GM21381 (cell line): ENCODE data around the gene SEPTIN8.

Experiments
- ATAC-seq: cut with Tn5 transposase; IDR thresholded peaks from one replicate; pipeline ENCODE4 v1.9.1; 2021; ENCODE audit warnings: mild to moderate bottlenecking, moderate library complexity; ENCODE audit not compliant: unreplicated experiment

The SEPTIN8 gene

DNA sequence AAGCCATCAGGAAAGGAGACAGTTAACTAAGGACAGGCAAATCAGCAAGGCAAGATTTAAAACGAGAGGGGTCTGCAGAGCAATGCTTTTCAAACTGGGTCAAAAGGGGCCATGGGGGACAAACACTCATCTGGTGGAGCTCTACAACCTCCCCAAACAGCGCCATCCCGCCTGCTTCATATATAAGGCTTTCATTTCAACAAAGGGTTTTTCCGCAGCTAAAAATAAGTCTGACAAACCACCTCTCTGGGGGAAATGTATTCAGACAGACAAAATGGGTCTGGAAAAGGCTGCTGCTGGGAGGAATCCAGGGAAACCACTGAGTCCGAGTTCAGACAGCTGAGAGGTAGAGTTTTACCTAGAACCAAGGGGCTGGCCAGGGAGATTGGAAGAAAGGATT, 8.3 kb upstream of the SEPTIN8 start:
- ATAC-seq: no peak

DNA sequence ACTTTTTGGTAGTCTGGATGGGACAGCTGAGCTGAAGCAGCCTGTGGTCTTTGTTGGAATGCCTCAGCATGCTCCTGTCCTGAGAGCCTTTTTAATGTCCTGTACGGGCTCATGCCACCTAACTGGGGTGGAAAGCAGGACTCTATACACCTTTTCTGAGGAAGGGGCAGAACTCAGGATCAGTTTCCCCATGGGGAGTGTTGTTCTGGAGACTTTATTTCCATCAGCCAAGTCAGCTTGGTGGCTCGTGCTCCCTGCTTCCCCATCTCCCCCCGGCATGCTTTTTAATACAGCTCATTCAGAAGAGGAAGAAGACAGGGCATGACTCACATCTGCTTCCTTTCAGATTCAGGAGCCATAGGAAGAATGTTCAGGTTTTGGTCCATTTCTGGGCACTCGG, 5.1 kb upstream of the SEPTIN8 start:
- ATAC-seq: no peak

GRCh38 chr5:132781029-132781428, 4.0 kb upstream of the SEPTIN8 start:
- no peak for ATAC-seq

DNA sequence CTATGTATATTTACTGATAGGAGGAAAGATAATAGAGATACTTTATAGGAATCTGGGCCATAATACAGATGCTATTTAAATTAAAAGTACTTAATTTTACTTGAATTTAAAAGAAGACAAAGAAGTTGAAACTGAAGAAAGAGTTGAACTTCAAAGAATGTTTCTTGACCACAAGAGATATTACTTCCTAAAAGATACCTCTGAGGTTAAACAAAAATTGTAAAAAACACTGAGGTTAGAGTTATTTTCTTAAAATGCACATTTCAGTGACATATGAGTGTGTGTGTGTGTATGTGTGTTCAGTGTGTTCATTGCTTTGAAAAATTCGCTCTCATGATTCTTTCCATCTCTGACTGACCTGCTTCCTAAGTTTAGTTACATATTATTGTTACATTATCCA, 3.5 kb upstream of the SEPTIN8 start:
- ATAC-seq: no peak

DNA sequence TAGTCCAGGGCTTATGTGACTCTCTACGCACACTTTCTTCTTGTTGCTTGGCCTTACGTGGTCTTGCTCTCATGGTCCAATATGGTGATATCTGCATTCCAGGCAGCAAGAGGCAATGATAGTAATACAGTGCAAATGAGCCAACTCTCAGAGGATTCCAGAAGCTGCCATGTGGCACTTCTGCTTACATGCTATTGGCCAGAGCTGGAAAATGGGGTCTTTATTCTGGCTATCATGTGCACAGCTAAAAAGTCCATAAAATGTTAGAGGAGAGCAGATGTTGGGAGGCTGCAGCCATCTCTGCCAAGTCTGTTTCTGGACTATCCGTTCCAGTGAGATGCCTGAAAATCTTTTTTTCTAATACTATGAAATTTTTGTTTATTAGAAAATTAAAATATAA, 2.9 kb upstream of the SEPTIN8 start:
- ATAC-seq: no peak

GRCh38 chr5:132778856-132779255, 1.8 kb upstream of the SEPTIN8 start:
- no peak for ATAC-seq

DNA sequence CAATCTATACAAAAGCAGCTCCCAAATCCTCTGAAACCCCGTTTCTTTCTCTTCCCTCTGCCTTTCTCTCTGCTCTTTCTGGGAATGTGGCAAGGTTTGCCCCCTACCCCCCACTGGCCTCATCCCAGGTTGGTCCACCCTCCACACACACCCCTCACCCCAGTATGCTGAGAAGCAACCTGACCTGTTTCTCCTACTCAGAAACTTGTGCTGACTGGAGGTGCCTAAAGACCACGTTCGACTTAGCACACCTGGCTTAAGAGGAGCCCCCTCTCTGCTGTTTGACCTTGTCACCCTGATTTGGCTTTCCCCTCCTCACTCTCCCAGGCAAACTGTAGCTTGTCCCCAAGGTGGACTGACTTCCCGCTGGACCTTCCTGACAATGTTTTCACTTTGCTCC, 1.1 kb upstream of the SEPTIN8 start:
- ATAC-seq: no peak

- no peak for ATAC-seq
Measured at GRCh38 chr5:132776938-132777208, 166 bp downstream of the SEPTIN8 start.

GRCh38 chr5:132776131-132776937, 705 bp downstream of the SEPTIN8 start:
- no peak for ATAC-seq

DNA sequence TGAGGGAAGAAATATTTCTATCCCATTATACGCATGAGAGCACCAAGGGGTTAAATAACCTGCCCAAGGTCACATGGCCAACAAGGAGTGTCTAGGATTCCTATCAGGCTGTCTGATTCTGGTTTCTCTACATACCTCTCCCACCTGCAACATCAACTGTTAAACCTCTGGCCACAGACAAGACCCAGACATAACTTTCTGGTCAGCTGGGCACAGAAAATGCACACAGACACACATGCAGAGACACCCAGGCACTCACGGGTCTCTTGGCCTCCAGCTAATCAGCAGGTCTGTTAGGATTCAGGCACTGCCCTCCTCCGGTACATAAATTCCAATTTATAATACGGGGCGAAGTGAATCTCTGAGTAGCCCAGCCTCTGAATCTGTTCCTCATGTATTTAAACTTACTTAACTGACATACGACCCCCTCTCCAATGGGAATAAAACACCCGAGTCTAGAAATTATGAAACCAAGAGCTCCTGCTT, 1.5 kb downstream of the SEPTIN8 start:
- ATAC-seq: no peak

GRCh38 chr5:132774896-132775295, 2.1 kb downstream of the SEPTIN8 start:
- ATAC-seq: no peak

- ATAC-seq: no peak
Measured at GRCh38 chr5:132774406-132774805, 2.6 kb downstream of the SEPTIN8 start.

DNA sequence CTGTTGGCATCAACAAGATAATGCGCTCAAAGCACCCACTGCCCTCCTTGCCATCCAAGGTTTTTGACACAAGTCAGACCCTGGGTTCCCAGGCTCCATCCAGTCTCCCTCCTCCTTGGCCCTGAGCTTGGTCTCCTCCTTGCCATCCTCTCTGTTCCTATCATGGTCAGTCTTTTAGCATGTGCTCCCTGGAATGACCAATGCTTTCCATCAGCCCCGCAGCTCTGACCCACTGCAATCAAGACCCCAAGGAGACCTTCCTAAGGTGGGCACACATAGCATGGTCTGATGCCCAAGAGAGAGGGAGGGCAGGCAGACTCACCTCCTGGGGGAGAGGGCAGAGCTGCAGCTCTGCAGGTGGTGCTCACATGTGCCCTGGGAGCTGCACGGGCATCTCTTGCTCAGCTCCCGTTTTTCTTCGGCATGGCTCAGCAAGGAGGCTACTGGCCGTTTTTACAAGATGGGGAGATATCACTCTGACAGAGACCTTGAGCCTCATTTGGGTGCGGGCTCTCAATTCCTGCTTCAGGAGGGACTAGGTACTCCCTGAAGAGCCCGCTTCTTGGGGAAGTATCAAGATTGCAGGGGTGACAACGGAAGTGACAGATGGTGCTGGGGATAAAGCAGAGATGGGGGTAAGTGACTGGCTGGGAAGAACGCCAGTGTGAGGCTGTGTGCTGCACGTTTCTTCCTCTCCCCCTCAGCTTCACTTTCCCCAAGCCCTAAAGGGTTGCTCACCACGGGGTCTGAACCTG, 3.3 kb downstream of the SEPTIN8 start:
- ATAC-seq: no peak

DNA sequence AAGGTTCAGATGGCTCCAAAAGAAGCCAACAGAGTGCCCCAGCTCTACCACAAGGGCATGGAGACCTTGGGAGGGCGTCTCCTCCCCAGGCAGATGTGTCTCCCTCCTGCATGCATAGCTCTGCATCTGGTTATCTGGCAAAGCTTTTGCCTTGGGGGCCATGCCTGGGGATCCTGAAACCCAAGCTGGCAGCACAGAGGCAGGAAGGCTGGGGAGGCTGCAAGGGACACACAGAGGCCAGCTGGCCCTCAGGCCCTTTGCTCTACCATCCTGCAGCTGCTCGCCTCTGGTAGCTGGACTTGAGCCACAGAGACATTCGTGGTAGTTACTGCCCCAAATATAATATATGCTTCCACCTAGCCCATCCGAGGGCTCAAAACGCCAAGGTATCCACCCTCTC, 3.9 kb downstream of the SEPTIN8 start:
- ATAC-seq: no peak

DNA sequence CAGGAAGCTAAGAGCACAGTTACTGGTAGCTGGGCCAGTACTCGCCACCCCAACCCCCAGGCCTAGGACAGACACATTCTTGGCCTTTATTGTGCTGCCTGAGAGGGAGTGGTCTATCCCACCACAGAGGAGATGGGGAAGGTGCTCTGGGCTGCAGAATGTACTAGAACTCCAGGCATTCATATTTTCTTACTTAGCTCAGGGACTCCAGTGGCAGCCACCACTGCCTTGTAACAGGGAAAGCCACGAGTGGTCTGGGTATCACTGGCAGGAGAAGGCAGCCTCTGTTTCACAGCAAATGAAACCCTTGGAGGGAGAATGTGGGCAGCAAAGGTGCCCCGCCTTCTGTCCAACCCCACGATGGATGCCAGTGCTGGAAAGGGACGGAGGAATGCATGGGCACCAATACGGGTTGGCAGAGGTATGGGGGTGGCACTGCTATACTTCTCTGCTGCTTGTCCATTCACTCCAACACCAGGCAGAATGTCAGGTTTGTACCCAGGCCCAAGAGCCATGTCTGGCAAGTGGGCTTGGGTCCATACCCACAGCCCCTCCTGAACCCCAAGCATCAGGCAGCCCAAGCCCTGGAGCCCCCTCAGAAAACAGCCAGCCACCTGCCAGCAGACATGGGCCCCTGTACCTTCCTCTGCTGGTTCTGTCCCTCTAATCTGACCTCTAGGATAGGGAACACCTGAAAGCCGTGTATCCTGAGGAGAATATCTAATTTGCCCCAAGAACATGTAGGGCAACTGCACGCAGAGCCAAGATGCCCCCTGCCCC, 4.6 kb downstream of the SEPTIN8 start:
- no peak for ATAC-seq

GRCh38 chr5:132771503-132771998, 5.5 kb downstream of the SEPTIN8 start:
- ATAC-seq: no peak

DNA sequence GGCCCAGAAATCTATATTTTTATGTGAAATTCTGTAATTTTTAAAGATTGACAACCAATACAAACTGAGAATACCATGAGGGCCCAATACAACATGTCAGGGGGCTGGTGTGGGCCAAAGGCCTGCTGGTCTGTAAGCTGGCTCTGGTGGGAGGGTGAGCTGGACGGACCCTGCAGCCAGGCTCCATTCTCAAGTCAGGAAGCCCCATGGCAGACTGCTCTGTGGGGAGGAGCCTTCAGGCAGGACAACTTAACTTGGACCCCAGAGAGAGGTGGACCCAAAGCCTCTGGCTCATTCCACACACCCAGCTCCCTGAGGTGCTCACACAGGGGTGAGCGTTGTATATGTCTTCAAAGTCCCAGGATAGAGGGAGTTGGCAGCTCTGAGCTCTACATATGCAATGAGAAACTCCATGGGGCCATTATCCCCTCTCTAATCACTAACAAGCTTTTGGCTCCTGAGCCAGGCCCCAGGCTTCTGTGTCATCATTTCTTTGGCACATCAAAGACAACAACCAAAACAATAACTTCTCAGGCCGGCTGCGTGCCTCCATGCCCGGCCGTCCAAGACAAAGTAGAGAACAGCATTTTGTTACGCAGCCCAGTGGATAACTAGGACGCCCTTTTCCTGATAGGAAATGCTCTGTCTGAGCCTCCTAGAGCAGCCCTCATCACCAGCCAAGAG, 6.4 kb downstream of the SEPTIN8 start:
- ATAC-seq: no peak

DNA sequence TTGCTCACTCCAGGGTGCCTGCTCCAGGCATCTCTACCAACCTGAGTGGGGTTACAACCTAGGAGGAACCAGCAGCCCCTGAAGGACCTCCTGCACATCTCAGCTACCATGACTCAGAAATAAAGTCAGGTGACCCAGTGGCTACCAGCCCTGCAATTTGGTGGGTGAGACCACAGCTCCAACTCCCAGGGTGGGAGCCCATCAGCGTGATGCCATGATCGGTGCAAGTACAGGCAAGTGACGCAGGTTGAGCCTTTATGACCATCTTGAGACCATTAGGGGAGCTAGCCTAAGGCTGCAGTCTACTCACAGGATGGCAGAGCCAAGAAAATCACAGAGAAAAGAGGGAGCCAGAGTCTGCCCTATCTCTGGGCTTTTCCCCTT, 8.6 kb downstream of the SEPTIN8 start:
- ATAC-seq: no peak

- no peak for ATAC-seq
Measured at GRCh38 chr5:132767150-132767549, 9.9 kb downstream of the SEPTIN8 start.

DNA sequence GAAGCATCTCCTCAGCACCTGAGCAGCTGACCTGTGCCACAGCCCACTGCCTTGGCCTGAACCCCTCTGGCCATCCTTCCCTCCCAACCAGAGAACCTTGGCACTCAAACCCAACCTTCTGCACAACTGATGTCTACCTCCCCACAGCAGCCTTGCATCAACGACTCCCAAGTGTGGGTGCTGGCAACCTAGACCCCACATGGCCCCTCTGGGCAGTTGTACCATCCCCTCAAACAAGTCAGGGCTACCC, 10.3 kb downstream of the SEPTIN8 start:
- ATAC-seq: no peak
